Measurements from ENCODE around the gene RPL38.

DNA sequence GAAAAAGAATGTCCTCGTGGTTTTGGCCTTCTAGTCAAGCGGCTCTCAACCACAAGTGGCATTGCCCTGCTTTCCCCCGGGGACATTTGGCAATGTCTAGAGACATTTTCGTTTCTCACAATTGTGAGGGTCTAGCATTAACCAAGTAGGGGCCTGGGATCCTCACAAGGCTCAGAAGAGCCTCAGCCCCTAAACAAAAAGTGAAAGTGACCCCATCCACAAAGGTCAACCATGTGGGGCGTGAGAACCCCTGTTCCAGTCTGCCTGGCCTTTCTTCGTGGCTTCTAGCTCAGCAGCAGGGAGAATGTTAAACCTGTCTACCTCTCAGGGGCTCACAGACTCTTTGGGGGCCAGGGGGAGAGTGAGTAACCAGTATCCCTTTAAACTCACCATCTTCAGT is 4.8 kb upstream of the RPL38 start:
- TF ChIP-seq RAD21 (conservative IDR thresholded peaks at IDR 0.05 in 1 of 2, IDR thresholded peaks at IDR 0.05 in 1 of 2) = no peak
- TF ChIP-seq, protein P1, sequence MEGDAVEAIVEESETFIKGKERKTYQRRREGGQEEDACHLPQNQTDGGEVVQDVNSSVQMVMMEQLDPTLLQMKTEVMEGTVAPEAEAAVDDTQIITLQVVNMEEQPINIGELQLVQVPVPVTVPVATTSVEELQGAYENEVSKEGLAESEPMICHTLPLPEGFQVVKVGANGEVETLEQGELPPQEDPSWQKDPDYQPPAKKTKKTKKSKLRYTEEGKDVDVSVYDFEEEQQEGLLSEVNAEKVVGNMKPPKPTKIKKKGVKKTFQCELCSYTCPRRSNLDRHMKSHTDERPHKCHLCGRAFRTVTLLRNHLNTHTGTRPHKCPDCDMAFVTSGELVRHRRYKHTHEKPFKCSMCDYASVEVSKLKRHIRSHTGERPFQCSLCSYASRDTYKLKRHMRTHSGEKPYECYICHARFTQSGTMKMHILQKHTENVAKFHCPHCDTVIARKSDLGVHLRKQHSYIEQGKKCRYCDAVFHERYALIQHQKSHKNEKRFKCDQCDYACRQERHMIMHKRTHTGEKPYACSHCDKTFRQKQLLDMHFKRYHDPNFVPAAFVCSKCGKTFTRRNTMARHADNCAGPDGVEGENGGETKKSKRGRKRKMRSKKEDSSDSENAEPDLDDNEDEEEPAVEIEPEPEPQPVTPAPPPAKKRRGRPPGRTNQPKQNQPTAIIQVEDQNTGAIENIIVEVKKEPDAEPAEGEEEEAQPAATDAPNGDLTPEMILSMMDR (IDR thresholded peaks at IDR 0.05) = no peak

All from A549 (cell line).